ENCODE data around the gene PARS2. TPM values are rescaled to one million over a fixed set of nuclear protein-coding genes. Genes with fewer than 3 reads are reported as not detected.

Gene PARS2
- total and polyA plus RNA-seq, 5 donors from 2014 or later = 0.49 to 5.6 (median 3.0) TPM

GRCh38 chr1:54804471-54805132, 40.3 kb upstream of the PARS2 start:
- no peaks in the 10 kb centered on the region for H3K27me3 ChIP-seq (ENCODE audit: control insufficient read depth, insufficient read depth, low read length)
- no peak overlapping the region for H3K4me3 ChIP-seq (ENCODE audit: low read depth, low read length)
- Mint-ChIP-seq H3K36me3 (no peaks in the 10 kb centered on the region), H3K27me3 (no peaks in the 10 kb centered on the region), H3K27ac (peak overlapping the region in 2 of 3 donors; percentile 56 to 60), H3K9me3 (no peaks in the 10 kb centered on the region), H3K4me3 (peak overlapping the region in 2 of 4 donors; percentile 66 to 76), H3K4me1 (peaks cover 10 to 33% (median 23%) of the 10 kb centered on the region in 4 donors)
- DNase-seq (peak in 1 of 3 donors; percentile 42), ATAC-seq (ENCODE audit: low read depth in 2 of 2) (no peak)
- H3K27ac ChIP-seq (ENCODE audit: insufficient read depth, low read length, poor library complexity, severe bottlenecking) = no peak overlapping the region
- H3K4me1 ChIP-seq (ENCODE audit: control insufficient read depth, insufficient read depth, low read length, poor library complexity, severe bottlenecking) = peaks cover 21% of the 10 kb centered on the region
- H3K36me3 ChIP-seq (ENCODE audit: control insufficient read depth, insufficient read depth, low read length) = no peaks in the 10 kb centered on the region
- no peaks in the 10 kb centered on the region for H3K9me3 ChIP-seq (ENCODE audit: control insufficient read depth in 2 of 2, low read length in 2 of 2)

GRCh38 chr1:54803761-54804470, 39.6 kb upstream of the PARS2 start:
- Mint-ChIP-seq H3K36me3 (no peaks in the 10 kb centered on the region), H3K9me3 (no peaks in the 10 kb centered on the region), H3K27ac (peak overlapping the region in 1 of 3 donors; percentile 56), H3K4me3 (peak overlapping the region in 1 of 4 donors; percentile 58), H3K4me1 (peaks cover 11 to 40% (median 29%) of the 10 kb centered on the region in 4 donors), H3K27me3 (no peaks in the 10 kb centered on the region)
- DNase-seq = no peak
- no peaks in the 10 kb centered on the region for H3K9me3 ChIP-seq (ENCODE audit: control insufficient read depth in 2 of 2, low read length in 2 of 2)
- peaks cover 28% of the 10 kb centered on the region for H3K4me1 ChIP-seq (ENCODE audit: control insufficient read depth, insufficient read depth, low read length, poor library complexity, severe bottlenecking)
- no peak for ATAC-seq (ENCODE audit: low read depth in 2 of 2)
- H3K4me3 ChIP-seq (ENCODE audit: low read depth, low read length) = no peak overlapping the region
- H3K27me3 ChIP-seq (ENCODE audit: control insufficient read depth, insufficient read depth, low read length) = no peaks in the 10 kb centered on the region
- no peaks in the 10 kb centered on the region for H3K36me3 ChIP-seq (ENCODE audit: control insufficient read depth, insufficient read depth, low read length)
- no peak overlapping the region for H3K27ac ChIP-seq (ENCODE audit: insufficient read depth, low read length, poor library complexity, severe bottlenecking)

- H3K9me3 ChIP-seq (ENCODE audit: control insufficient read depth in 2 of 2, low read length in 2 of 2) = no peaks in the 10 kb centered on the region
- H3K4me1 ChIP-seq (ENCODE audit: control insufficient read depth, insufficient read depth, low read length, poor library complexity, severe bottlenecking) = peaks cover 34% of the 10 kb centered on the region
- H3K9me3 Mint-ChIP-seq = no peaks in the 10 kb centered on the region
- peaks cover 27 to 62% (median 43%) of the 10 kb centered on the region in 4 donors for H3K4me1 Mint-ChIP-seq
- ATAC-seq (ENCODE audit: low read depth in 2 of 2) (peak; percentile 87 to 91), DNase-seq (peak; percentile 58 to 87 (median 72))
- peak within 1 kb of the TSS; percentile 96 to 100 (median 97) for H3K4me3 Mint-ChIP-seq
- no peaks in the 10 kb centered on the region for H3K27me3 Mint-ChIP-seq
- H3K36me3 Mint-ChIP-seq = peaks cover 7% of the 10 kb centered on the region
- peak within 1 kb of the TSS; percentile 92 to 95 (median 92) for H3K27ac Mint-ChIP-seq
- H3K36me3 ChIP-seq (ENCODE audit: control insufficient read depth, insufficient read depth, low read length) = peaks cover 4% of the 10 kb centered on the region
- H3K4me3 ChIP-seq (ENCODE audit: low read depth, low read length) = peak within 1 kb of the TSS; percentile 87
- no peaks in the 10 kb centered on the region for H3K27me3 ChIP-seq (ENCODE audit: control insufficient read depth, insufficient read depth, low read length)
- peak within 1 kb of the TSS; percentile 63 for H3K27ac ChIP-seq (ENCODE audit: insufficient read depth, low read length, poor library complexity, severe bottlenecking)
Observed at GRCh38 chr1:54800899-54801759, 36.8 kb upstream of the PARS2 start, which contains the start of gene TTC22. Gene TTC22, minus strand, starts transcription at chr1:54801323. Its CDS starts 160 bp downstream, at chr1:54801163.

- Histone ChIP-seq H3K4me3 (ENCODE audit: low read depth, low read length) (peak overlapping the region; percentile 87), H3K4me1 (ENCODE audit: control insufficient read depth, insufficient read depth, low read length, poor library complexity, severe bottlenecking) (peaks cover 34% of the 10 kb centered on the region)
- peaks cover 27 to 69% (median 45%) of the 10 kb centered on the region in 4 donors for H3K4me1 Mint-ChIP-seq
Observed at GRCh38 chr1:54800041-54800898, 35.9 kb upstream of the PARS2 start.

GRCh38 chr1:54798769-54799641, 34.7 kb upstream of the PARS2 start:
- no peaks in the 10 kb centered on the region for H3K27me3 ChIP-seq (ENCODE audit: control insufficient read depth, insufficient read depth, low read length)
- Mint-ChIP-seq H3K27me3 (no peaks in the 10 kb centered on the region), H3K4me3 (peak overlapping the region; percentile 90 to 100 (median 94)), H3K27ac (peak overlapping the region; percentile 82 to 94 (median 92)), H3K4me1 (peaks cover 32 to 64% (median 47%) of the 10 kb centered on the region in 4 donors), H3K9me3 (no peaks in the 10 kb centered on the region), H3K36me3 (peaks cover 12% of the 10 kb centered on the region)
- DNase-seq = peak in 1 of 3 donors; percentile 77
- peaks cover 13% of the 10 kb centered on the region for H3K36me3 ChIP-seq (ENCODE audit: control insufficient read depth, insufficient read depth, low read length)
- peak overlapping the region; percentile 63 for H3K27ac ChIP-seq (ENCODE audit: insufficient read depth, low read length, poor library complexity, severe bottlenecking)
- no peak for ATAC-seq (ENCODE audit: low read depth in 2 of 2)
- H3K4me1 ChIP-seq (ENCODE audit: control insufficient read depth, insufficient read depth, low read length, poor library complexity, severe bottlenecking) = peaks cover 34% of the 10 kb centered on the region
- peak overlapping the region; percentile 87 for H3K4me3 ChIP-seq (ENCODE audit: low read depth, low read length)
- no peaks in the 10 kb centered on the region for H3K9me3 ChIP-seq (ENCODE audit: control insufficient read depth in 2 of 2, low read length in 2 of 2)

More at GRCh38 chr1:54800041-54800898, 35.9 kb upstream of the PARS2 start:
- H3K9me3 Mint-ChIP-seq = no peaks in the 10 kb centered on the region
- Histone ChIP-seq H3K27ac (ENCODE audit: insufficient read depth, low read length, poor library complexity, severe bottlenecking) (peak overlapping the region; percentile 63), H3K9me3 (ENCODE audit: control insufficient read depth in 2 of 2, low read length in 2 of 2) (no peaks in the 10 kb centered on the region), H3K27me3 (ENCODE audit: control insufficient read depth, insufficient read depth, low read length) (no peaks in the 10 kb centered on the region), H3K36me3 (ENCODE audit: control insufficient read depth, insufficient read depth, low read length) (peaks cover 11% of the 10 kb centered on the region)
- peak overlapping the region; percentile 96 to 100 (median 97) for H3K4me3 Mint-ChIP-seq
- peaks cover 7% of the 10 kb centered on the region for H3K36me3 Mint-ChIP-seq
- DNase-seq = no peak
- ATAC-seq (ENCODE audit: low read depth in 2 of 2) = no peak
- no peaks in the 10 kb centered on the region for H3K27me3 Mint-ChIP-seq
- peak overlapping the region; percentile 92 to 94 (median 92) for H3K27ac Mint-ChIP-seq

GRCh38 chr1:54798206-54798605, 33.9 kb upstream of the PARS2 start:
- Mint-ChIP-seq H3K4me1 (peaks cover 32 to 60% (median 46%) of the 10 kb centered on the region in 4 donors), H3K4me3 (peak overlapping the region; percentile 90 to 100 (median 94)), H3K27ac (peak overlapping the region in 2 of 3 donors; percentile 87 to 92), H3K36me3 (peaks cover 15% of the 10 kb centered on the region), H3K9me3 (no peaks in the 10 kb centered on the region), H3K27me3 (no peaks in the 10 kb centered on the region)
- peaks cover 37% of the 10 kb centered on the region for H3K4me1 ChIP-seq (ENCODE audit: control insufficient read depth, insufficient read depth, low read length, poor library complexity, severe bottlenecking)
- ATAC-seq (ENCODE audit: low read depth in 2 of 2) (no peak), DNase-seq (no peak)
- H3K4me3 ChIP-seq (ENCODE audit: low read depth, low read length) = peak overlapping the region; percentile 87
- no peaks in the 10 kb centered on the region for H3K27me3 ChIP-seq (ENCODE audit: control insufficient read depth, insufficient read depth, low read length)
- H3K9me3 ChIP-seq (ENCODE audit: control insufficient read depth in 2 of 2, low read length in 2 of 2) = no peaks in the 10 kb centered on the region
- H3K36me3 ChIP-seq (ENCODE audit: control insufficient read depth, insufficient read depth, low read length) = peaks cover 18% of the 10 kb centered on the region
- H3K27ac ChIP-seq (ENCODE audit: insufficient read depth, low read length, poor library complexity, severe bottlenecking) = no peak overlapping the region

Data from CD4-positive, CD25-positive, alpha-beta regulatory T cell (primary cell).